SIG-M5 treated with dmso at 0.1 percent for 504 hours (cell line): ENCODE measurements around the gene EPHB3.

Source experiments
- DNase-seq: peaks from one replicate; lab custom pipeline; 2025; ENCODE audit not compliant: unreplicated experiment; lab: John Stamatoyannopoulos, UW

The EPHB3 gene

DNA sequence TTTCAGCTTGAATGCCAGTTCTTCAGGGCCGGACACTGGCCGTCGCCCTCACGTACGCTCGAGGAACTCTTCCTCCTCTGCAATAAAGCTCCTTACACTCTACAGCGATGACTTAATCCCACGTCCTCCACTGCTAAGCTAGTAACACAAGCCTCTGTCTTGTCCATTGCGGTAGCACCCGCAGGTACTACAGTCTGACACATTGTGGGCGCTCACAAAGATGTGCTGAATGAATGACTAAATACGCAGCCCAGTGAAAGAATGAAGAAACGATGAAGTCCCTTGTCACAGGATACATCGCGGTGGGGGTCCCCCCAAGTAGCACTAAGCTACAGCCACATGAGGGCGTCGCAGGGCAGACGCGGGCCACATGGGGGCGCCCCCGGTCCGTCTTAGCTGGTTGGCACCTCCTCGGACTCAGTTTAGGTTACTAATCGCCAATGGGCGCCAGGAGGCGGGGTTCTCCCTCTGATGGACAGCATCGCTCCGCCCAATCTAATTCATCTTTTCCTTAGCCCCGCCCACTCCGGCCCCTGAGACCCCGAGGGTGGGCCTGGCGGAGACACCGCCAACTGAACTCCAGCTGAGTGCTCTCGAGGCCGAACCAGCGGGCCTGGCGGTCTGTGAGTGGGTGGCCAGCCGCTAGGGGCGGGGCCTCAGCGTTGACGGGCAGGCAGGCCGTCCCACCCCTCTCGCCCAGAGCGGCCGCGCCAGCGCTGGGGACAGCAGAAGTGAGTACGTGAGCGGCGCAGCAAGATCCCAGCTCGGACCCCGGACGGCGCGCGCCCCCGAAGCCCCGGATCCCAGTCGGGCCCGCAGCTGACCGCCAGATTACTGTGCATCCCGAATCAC, at the start of gene EPHB3:
Gene EPHB3 (plus strand): TSS at position 725 of the 852 bp plus-strand sequence. CDS start 451 bp downstream, outside the sequence.
- peak; percentile 98 for DNase-seq

DNA sequence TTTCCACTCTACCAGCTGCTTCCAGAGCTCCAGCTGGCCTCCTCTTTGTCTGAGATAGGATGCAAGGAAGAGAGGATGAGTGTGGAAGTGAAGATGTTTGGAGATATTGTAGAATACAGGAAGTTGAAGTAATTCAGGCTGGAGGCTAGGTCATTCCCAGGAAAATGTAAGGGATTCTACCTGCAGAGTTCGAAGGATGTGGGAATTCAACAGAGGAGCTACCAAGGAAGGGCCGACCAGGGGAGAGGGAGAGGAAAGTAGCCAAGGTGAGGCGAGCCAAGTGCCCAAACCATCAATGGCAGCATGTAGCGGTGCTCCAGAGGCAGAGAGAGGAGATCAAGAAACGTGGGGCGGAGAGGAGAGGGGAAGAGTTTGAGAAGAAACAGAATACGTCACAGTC, 49.0 kb upstream of the EPHB3 start:
- no peak for DNase-seq

DNA sequence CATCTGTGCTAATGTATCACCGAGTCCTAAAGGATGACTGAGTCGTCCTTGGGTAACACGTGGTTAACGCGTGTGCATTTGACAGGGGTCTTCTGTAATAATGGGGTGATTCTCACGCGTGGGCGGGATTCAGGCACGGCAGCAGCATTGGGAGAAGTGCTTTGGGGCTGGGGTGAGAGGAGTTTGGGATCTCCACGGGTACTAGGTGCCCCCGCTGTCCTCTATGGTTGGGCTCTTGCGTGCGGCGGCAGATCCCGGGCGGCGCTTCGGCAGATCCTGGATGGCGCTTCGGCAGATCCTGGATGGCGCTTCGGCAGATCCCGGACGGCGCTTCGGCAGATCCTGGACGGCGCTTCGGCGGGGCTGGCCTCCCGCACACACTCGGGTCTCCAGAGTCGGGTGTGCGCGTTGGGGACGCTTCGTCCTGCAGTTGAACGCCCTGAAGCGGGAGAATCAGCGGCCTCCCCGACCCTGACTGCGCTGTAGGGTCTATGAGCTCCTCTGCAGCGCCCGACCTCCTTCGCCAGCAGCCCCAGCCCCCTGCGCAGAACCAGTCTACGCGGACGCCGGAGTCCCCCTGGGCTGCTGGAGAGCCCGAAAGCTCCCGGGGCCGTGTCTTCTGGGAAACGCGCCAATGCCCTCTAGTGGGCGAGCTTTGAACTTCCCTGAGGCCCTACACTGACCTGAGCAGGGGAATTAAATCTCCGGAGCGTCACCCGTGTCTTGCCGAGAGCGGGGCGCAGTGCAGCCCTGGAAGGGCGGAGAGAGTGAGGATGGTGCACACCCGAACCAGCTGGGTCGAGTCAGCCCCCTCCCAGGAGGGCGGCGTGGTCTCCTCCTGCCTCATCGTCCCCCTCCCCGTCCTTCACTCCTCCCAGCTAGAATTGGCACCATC, 48.1 kb upstream of the EPHB3 start:
- DNase-seq: peak; percentile 88

DNA sequence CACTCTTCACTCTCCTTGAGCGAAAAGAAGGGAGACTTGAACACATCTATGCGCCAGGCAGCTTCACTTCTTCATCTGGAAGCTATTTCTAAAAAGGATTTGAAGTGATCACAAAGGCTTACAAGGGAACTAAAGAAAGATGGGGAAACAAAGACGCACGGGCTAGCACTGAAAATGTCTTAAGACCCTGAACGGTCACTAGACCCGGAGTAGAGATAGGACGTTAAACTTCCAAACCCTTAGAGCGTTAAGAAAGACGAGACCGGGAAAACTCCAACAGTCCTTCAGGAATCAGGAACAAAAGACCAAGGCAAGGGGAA, 47.5 kb upstream of the EPHB3 start:
- DNase-seq: no peak

DNA sequence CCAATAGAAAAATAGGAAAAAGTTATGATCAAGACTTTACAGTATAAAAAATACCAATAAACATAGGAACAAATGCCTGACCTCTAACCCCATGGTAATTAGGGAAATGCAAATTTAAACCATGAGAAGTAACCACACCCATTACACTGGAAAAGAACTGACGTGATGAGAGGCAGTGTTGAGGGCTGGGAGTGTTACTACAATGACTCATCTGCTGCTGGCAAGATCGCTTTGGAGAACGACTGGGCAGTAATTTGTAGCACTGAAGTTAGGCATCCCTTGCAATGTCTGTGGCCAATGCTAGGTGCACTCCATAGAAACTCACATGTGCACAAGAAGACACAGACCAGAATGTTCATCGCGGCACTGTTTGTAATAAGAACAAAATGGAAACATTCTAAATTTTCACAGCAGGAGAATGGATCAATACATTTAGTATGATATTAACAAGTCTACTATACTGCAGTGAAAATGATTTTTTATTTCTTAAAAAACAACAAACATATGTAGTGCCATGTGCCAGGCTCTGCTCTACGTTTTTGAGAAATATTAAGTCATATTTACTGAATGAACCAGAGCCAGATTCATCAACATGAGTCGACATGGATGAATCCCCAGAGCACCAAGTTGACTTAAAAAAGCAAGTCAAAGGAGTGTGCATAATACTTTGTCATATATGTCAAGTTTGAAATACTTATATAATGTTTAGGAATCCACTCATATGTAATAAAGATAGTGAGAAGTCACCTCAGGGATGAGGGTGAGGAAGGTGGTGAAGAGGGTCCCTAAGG, 37.6 kb upstream of the EPHB3 start:
- peak; percentile 71 for DNase-seq

DNA sequence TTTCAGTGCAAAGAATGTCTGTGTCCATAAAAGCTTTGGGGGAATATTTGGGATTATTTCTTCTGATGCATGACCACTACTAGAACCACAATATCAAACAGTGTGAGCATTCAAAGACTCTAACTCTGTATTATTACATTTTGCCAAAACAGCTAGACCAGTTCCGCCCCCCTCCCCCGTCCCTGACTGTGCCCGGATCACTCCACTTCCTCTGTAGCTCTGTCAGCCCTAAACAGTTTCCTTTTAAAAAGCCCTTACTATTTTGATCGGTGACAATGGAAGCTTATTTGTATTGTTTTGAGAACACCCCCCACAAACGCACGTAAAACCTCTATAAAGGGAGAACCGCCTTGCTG, 36.6 kb upstream of the EPHB3 start:
- peak; percentile 56 for DNase-seq

DNA sequence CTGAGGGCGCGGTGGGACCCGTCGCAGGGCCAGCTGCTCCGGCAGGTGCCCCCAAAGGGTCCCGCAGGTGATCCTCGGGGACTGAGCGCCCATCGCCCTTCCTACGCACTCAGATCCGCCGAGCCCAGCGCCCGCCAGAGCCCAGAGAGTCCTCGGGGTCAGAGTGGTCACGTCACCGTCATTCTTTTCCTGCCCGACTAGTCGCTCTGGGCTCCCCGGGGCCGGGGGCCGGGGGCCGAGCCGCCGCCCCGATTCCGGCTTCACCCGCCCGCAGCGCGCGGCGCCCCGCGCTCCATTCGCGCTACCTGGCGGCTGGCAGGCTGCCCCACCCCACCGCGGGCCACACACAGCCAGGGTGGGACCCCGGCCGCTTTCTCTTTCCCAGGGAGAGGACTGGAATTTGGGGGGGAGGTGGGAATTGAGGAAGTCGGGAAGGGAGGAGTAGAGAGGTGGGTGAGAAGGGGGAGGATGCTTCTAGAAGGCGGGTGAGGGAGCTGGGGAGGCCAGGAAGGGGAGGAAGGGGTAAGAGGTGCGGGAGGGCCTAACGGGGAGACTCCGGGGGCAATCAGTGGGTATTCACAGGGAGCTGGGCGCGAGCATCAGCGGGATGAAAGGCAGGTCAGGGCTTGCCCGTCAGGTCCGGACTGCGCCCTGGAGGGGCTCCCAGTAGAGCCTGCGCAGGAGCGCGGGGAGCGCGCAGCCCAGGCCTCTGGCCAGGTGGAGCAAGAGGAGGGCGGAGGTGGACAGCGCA, 36.1 kb upstream of the EPHB3 start:
- no peak for DNase-seq

DNA sequence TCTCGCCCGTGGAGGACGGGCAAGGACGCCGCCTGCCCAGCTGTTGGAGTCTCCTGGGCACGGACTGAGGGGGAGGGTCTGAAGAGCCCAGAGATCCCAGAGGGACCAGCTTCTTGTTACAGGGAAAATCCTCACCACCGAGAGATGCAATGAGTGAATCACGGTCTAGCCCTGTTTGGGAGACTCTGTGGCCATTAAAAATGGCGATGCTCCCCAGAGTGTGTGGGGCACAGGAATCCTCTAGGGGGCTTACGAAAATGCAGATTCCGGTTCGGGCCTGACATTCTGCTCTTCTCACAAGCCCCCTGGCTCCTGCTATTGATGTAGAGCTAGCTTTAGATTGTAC, 35.5 kb upstream of the EPHB3 start:
- DNase-seq: no peak

DNA sequence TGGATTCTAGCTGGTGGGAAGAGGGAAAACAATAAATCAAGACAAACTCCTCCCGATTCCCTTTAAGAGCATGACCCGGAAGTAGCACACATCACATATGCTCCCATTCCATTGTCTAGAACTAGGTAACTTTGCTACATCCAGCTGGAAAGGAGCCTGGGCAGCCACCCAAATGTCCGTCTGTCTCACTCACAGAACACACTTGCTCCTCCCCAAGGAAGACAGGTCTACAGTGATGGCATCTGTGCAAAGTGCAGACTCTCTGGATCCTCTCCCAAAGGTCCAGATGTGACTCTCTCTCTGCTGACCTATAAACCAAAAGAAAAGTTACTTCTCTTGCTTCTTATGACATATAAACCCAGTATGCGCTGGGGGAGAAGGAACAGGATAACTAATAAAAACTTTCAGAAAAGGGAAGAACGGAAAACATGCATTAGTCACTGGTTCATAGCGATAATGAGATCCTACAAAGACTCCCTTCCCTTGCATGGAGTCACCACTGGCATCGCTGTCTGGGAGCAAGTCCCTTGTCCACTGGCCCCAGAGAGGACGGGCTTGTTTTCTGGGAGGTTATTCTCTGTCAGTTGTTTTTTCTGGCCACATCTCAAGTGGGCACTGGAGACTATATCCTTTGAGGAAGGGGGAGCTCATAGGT, 29.8 kb upstream of the EPHB3 start:
- DNase-seq: peak; percentile 61

DNA sequence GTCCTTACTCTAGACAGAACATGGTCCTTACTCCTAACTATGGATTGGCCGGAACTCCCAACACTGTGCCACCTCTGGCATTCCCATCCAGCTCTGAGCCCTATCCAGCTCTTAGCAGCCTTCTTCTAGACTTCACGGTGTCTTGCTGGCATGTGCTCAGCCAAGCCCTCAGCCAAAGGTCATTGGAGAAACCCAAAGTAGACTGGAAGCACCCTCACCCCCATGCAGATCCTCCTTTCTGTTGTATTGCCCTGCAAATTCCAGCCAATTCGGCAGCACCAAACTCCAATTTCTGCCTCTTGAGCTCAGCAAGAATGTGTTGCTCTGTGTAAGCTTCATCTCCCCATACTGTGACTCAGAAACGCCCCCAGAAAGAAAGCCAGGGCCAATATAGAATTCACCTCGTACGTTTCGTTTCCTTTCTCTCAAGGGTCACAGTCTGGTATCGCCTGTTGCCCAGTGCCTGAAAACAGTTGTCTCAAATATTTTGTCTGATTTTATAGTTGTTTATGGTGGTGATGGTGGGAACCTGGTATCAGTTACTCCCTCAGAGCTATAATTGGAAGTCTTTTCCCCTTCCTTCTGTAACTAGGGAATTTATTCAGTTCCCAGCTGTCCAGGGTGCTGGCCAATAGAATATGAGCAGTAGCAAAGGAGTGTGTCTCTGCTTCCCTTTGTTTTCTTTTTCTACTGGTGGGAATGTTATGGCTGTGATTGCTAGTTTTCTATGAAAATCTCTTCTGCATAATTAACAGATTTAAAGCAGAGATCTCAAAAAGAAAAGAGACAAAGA, 28.4 kb upstream of the EPHB3 start:
- no peak for DNase-seq

DNA sequence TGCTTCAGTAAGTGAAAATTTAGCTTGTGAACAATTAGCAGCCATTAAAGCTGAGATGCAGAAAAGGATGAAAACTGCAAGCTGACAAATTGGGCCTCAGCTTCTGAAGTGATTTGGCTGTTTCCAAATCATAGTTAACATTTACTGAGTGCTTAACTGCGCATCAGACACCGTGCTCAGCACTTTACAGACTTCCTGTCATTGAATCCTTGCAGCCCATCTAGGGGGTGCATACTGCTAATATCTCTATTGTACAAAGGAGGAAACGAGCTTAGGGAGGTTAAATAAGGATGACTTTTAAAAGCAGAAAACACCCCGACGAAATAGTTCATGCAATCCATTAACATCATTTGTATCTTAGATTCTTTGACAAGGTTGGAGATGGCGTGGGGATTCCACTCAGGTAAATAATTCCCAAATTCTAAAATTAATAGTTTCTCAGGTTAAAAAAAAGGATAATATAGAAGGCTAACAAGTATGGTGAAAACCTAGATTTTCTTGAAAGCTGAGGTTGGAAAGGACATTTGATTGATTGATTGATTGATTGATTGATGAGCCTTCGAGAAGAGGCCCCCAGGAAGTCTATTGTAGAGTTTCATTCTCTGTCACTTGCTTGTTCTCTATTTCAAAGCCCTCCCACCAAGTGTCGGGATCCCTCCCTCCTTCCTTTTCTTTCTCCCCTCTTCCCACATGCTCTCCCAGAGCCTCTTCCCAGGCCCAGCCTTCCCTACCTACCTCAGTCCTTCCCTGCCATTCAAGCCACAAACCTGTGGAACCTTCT, 23.5 kb upstream of the EPHB3 start:
- no peak for DNase-seq

DNA sequence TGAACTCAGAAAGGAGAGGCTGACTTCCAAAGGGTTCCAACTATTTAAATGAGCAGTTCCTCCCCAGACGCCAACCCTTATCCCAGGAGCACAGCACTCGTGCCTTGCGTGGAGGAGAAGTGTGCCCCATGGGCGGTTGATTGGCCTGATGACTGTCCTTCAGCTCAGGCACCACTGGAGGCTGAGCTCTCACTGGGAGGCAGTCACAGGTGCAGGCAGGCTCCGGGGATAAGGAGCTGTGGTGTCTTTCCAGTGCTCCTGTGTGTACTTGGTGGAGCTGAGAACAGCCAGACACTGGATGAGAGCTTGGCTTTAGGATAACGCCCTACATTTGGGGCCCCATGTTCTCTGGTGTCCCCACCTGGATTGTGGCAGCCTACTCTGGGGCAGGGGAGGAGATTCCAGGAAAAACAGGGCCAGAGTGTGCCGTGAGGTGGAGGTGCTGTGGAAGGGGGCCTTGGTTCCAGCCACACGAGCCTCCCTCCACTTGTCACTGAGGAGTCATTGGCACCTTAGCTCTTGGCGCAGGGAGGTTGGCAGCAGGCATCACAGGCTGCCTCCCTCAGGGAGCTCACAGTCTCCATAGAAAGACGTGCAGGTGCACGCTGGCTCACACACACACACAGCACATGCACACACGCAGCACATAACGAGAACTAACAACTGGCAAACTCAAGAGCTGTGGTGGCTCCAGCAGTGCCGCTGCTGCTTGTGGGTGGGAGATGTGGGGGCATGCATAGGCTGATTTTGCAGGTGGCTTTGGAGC, 22.7 kb upstream of the EPHB3 start:
- no peak for DNase-seq

DNA sequence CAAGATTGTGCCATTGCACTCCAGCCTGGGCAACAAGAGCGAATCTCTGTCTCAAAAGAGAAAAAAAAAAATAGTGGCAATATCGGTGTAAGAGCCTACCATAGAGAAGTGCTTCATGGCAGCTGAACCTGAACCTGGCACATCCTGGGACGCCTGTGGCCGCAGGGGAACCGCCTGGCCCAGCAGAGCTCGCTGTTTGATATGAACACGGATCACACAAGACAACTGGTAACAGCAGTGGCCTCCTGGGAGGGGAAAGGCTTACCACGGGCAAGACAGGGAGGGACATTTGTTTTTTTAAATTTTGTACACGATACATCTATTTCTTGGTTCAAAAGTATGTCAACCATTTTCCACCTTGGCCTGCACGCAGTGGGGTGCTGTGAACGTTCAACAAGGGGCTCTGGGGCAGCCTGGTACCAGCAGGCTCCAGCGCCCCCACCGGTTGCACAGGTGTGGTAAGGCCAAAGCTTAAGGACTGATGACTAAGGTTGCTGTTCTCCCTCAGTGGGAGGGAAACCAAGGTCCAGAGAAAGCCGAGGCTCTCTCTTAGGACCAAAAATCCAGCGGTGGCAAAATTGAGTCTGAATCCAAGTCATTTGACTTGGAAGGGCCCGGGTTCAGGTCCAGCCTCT, 21.7 kb upstream of the EPHB3 start:
- DNase-seq: no peak

DNA sequence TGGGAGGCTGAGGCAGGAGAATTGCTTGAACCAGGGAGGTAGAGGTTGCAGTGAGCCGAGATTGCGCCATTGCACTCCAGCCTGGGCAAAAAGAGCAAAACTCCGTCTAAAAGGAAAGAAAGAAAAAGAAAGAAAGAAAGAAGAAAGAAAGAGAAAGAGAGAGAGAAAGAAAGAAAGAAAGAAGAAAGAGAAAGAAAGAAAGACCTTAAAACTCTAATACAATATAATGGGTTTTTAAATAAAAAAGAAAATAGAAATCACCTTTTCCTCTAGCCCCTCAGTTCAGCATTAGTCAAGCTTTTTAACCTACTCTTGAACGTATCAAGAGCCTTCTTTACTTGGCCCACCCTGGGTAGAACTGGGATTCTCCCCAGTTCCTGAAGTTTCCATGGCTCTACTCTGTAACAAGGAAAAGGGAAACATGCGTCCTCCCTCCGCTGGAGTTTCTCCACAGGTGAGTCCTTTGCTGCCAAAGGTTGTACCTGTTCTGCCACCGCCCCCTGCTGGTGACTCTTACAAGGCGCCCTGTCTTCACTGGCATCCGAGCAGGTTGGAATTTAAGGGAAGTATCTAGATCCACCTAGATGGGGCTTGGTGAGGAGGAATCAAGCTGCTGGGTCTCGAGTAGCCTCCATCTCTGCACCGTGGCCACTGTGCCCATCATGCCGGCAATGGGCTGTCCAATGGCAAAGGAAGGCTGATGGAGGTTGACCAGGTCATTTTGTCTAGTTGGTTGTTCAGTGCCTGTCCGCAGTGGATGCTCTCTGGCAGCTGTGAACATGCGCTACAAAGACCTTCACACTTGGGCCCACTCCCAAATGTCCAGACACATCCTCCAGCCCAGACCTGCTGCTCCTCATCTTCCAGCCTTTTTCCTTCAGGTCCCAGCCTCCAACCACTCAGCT, 20.6 kb upstream of the EPHB3 start:
- peak; percentile 44 for DNase-seq

DNA sequence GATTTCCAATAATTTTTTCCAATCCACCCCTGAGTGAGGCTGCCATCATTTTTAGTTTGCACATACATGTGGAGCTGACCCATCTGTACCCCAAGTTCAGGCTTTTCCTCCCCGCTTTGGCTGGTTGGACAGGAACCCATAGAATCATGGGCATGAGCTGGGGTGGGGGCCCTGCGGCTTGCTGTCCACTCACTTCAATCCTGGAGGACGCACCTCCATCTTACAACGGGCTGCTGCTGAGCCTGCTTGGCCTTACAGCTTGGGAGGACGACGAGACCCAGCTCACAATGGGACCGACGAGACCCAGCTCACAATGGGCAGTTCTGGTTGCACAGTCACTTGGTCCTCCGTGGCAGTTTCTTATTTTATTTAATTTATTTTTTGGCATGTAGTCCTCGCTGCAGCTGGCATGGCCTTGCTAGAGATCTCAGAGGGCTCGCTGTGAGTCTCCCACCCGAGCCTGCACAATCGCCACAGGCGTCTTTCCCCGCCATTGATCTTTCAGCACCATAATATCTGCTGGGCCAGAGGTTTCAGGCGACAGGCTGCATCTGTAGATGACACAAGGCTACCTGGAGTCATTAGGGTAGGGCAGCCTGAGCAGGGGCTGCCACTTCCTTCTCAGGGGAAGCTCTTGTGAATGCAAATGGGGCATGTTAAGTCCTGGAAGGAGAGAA, 19.6 kb upstream of the EPHB3 start:
- DNase-seq: no peak

DNA sequence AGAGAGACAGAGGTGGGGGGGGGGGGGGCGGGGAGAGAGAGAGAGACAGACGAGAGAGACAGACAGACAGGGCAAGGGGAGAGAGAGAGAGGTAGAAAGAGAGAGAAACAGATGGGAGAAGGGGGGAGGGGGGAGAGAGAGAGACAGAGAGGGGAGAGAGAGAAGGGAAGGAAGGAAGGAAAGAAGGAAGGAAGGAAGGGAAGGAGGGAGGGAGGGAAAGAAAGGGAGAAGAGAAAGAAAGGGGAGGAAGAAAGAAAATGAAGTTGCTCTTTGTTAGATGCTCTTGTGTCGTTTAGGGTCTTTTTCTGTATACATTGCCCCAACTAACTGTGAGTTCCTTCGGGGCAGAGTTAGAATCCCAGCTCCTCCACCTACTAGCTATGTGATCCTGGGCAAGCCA, 19.0 kb upstream of the EPHB3 start:
- no peak for DNase-seq
